A673 (cell line): ENCODE data around the gene BRAT1. TPM values are rescaled to one million over a fixed set of nuclear protein-coding genes. Genes with fewer than 3 reads are reported as not detected.

Experiments
- BruUV-seq: library from RNA; stranded (reverse); fragments of 400-500 nt; replicated peaks from 2 replicates; lab custom pipeline; 2021; lab: Mats Ljungman, UMichigan
- CTCF ChIA-PET: fragments of 300-600 bp; sonication (Branson Sonifier 250); formaldehyde crosslinking; loops from one replicate; lab custom pipeline; 2022; ENCODE audit warnings: antibody characterized with exemption; lab: Charles Lee
- POLR2A ChIA-PET: fragments of 300-600 bp; sonication (Branson Sonifier 250); formaldehyde crosslinking; loops from one replicate; lab custom pipeline; 2022; ENCODE audit warnings: antibody characterized with exemption; ENCODE audit not compliant: low non-redundant PET; lab: Charles Lee
- DNase-seq: peaks from one replicate; pipeline ENCODE4 v3.0.0-alpha.2; 2015; ENCODE audit warnings: low spot score
- H3K27ac ChIP-seq: fragments of 200-600 bp; sonication (generic); 2 replicates; pipeline ENCODE4 v1.5.1; 2016; ENCODE audit warnings: mixed run types, low read depth, mild to moderate bottlenecking, mixed read lengths, antibody characterized with exemption, low read length; ENCODE audit not compliant: poor library complexity, severe bottlenecking
- H3K27me3 ChIP-seq: fragments of 200-600 bp; sonication (generic); replicated peaks from 2 replicates; pipeline ENCODE4 v1.6.1; 2017; ENCODE audit warnings: mixed run types, low read depth, mild to moderate bottlenecking, mixed read lengths, antibody characterized with exemption, low read length; ENCODE audit not compliant: insufficient read depth, poor library complexity
- H3K36me3 ChIP-seq: fragments of 200-600 bp; sonication (generic); 2 replicates; pipeline ENCODE4 v1.6.1; 2016; ENCODE audit warnings: mixed run types, mild to moderate bottlenecking, mixed read lengths, antibody characterized with exemption, low read length; ENCODE audit not compliant: insufficient read depth, poor library complexity, severe bottlenecking
- H3K4me1 ChIP-seq: fragments of 200-600 bp; sonication (generic); 2 replicates; pipeline ENCODE4 v1.6.1; 2017; ENCODE audit warnings: mixed run types, mild to moderate bottlenecking, mixed read lengths, antibody characterized with exemption, low read length; ENCODE audit not compliant: insufficient read depth, poor library complexity, severe bottlenecking
- H3K4me3 ChIP-seq: fragments of 200-600 bp; sonication (generic); 2 replicates; pipeline ENCODE4 v1.5.1; 2016; ENCODE audit warnings: low read depth, mixed run types, mild to moderate bottlenecking, mixed read lengths, low read length; ENCODE audit not compliant: poor library complexity, severe bottlenecking
- H3K9me3 ChIP-seq: fragments of 200-600 bp; sonication (generic); 2 replicates; pipeline ENCODE4 v1.6.1; 2016; ENCODE audit warnings: mixed run types, low read depth, mild to moderate bottlenecking, mixed read lengths, antibody characterized with exemption, low read length; ENCODE audit not compliant: poor library complexity, severe bottlenecking
- CTCF ChIP-seq: fragments of 300-800, 200-600 bp; sonication (generic); conservative IDR thresholded peaks from 2 replicates; pipeline ENCODE4 v1.5.1; 2017; ENCODE audit warnings: low read depth, mild to moderate bottlenecking, antibody characterized with exemption, low read length, moderate library complexity, mixed read lengths
- EZH2 ChIP-seq: fragments of 200-600 bp; sonication (generic); IDR thresholded peaks from 2 replicates; pipeline ENCODE4 v1.6.1; 2017; ENCODE audit warnings: borderline replicate concordance, low read depth, mild to moderate bottlenecking, mixed read lengths, antibody characterized with exemption, low read length; ENCODE audit not compliant: poor library complexity, severe bottlenecking
- intact Hi-C: fragments of 100-400 bp; cut with micrococcal nuclease; formaldehyde crosslinking; loops from one replicate; pipeline ENCODE4 v1.10.0; 2022; ENCODE audit not compliant: unreplicated experiment
- total RNA-seq: library from RNA; stranded (reverse); gene quantifications from 2 replicates; pipeline ENCODE4 v1.2.3, GENCODE V29; 2021

Gene BRAT1
- total RNA-seq, 1 experiment from 2014 or later, result 47.9 TPM

DNA sequence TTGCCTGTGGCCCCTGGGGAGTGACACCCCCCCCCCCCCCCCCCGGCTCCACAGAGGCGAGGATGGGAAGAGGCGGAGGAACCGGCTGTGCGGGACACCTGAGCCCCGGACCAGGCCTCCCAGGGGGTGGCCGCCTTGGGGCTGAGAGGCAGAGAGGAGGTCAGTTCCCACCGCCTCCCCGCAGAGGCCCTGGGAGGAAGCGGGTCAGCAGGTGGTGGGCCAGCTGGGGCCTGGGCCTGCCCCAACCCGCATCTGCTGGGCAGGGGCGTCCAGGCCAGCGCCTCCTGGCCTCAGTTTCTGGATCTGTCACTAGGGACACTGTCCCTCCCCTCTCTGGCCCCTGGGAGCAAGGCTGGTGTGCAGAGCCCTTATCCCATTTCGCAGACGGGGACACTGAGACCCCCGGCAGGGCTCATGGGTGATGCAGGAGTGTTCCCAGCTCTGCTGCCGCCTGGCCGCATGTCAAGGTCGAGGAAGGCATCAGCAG is 50.4 kb downstream of the BRAT1 start:
- H3K9me3 ChIP-seq, result no peaks in the 10 kb centered on the region
- DNase-seq, result no peak
- intact Hi-C loops, result no loop called here
- H3K4me3 ChIP-seq, result no peak overlapping the region
- no peak overlapping the region for H3K27ac ChIP-seq
- no TSS peak for BruUV-seq
- H3K4me1 ChIP-seq, result peaks cover 10% of the 10 kb centered on the region
- H3K27me3 ChIP-seq, result no peaks in the 10 kb centered on the region
- ChIA-PET POLR2A (no interaction called here), CTCF (no interaction called here)
- TF ChIP-seq CTCF (no peak), EZH2 (no peak)
- no peaks in the 10 kb centered on the region for H3K36me3 ChIP-seq

- Histone ChIP-seq H3K9me3 (no peaks in the 10 kb centered on the region), H3K4me3 (no peak overlapping the region), H3K27me3 (no peaks in the 10 kb centered on the region), H3K27ac (no peak overlapping the region), H3K36me3 (no peaks in the 10 kb centered on the region), H3K4me1 (peaks cover 10% of the 10 kb centered on the region)
- no peak for TF ChIP-seq EZH2
- TF ChIP-seq CTCF, result no peak
- intact Hi-C loops, result no loop called here
- POLR2A ChIA-PET, result no interaction called here
- DNase-seq, result no peak
- CTCF ChIA-PET, result no interaction called here
- BruUV-seq, result no TSS peak
Measured at GRCh38 chr7:2504128-2504888, 51.0 kb downstream of the BRAT1 start.

DNA sequence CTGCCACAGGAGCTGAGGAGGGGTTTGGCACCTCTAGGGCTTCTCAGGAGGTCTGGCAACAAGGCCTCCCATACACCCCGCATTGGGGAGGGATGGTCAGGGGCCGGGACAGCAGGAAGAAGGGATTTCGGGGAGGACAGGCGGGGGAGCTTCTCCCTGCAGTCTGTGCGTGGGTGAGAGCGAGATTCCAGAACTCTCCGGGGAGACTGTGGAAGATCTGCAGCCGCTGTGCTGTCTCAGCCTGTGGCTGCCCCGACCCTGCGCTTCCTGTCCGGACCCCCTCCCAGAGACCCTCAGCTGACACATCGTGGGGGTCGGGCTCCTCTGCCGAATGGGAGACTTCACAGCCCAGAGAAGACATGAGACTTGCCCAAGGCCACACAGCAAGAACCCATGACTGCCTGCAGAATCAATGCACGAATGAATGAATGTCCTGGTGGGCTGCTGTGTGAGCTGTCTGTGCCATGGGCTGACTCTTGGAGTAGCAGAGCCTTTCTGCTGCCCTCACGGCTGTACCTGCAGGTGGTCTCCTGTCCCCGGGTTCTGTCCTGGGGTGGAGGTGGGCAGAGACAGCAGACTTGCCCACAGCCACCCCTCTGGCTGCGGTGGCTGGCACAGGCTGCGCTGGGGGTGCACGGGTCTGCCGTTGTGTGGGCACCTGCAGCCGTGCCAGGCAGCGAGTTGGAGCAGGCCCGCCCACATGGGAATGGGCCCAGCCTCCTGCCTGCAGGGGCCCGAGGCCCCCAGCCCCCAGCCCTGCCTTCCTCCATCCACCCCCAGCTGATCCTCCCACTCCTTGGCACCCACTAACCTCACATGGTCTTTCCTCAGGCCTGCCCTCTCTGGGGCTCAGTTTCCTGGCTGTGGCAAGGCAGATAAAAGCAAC is 52.0 kb downstream of the BRAT1 start:
- TF ChIP-seq EZH2, result no peak
- TF ChIP-seq CTCF, result no peak
- ChIA-PET POLR2A (no interaction called here), CTCF (no interaction called here)
- peak; percentile 47 for DNase-seq
- BruUV-seq, result no TSS peak
- H3K4me3 ChIP-seq, result no peak overlapping the region
- H3K4me1 ChIP-seq, result peaks cover 10% of the 10 kb centered on the region
- intact Hi-C loops, result no loop called here
- H3K9me3 ChIP-seq, result no peaks in the 10 kb centered on the region
- H3K27ac ChIP-seq, result no peak overlapping the region
- H3K36me3 ChIP-seq, result no peaks in the 10 kb centered on the region
- H3K27me3 ChIP-seq, result no peaks in the 10 kb centered on the region
